ENCODE results near the gene NXF1. TPM values are rescaled to one million over a fixed set of nuclear protein-coding genes. Genes with fewer than 3 reads are reported as not detected.

The NXF1 gene
- total and polyA plus RNA-seq, 2 donors (not counting 1 experiment from before 2014, with no cell fraction given) = 17.2 to 27.8 TPM

DNA sequence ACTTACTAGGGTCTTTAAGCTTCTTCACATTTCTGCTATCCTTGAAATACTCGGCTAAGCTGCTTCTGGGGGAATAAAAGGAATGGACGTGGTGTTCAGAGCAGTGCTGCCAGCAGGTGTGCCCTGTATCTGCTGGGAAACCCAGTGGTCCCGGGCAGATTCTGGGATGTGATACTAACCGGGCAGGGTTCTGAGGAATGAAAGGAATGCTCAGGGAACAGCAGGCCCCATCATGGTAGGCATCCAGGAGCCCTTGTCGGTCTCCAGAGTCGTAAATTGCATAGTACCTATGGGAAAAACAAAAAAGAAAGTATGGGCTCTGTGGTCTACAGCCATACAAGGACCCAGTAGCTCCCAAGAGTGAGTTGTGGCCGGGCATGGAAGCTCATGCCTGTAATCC, 9.0 kb downstream of the NXF1 start:
- no peak overlapping the region for H2AFZ ChIP-seq (ENCODE audit: low read length)
- H3K27ac ChIP-seq (ENCODE audit: insufficient read depth, low read length) = no peak overlapping the region
- peaks cover 35% of the 10 kb centered on the region for H3K36me3 ChIP-seq (ENCODE audit: control insufficient read depth, insufficient read depth, low read length)
- no peak overlapping the region for H3K4me2 ChIP-seq (ENCODE audit: extremely low read depth, insufficient read depth, low read length)
- H3K4me1 ChIP-seq (ENCODE audit: control insufficient read depth, extremely low read depth, insufficient read depth, low read length) = peaks cover 5% of the 10 kb centered on the region
- H4K20me1 ChIP-seq (ENCODE audit: control insufficient read depth, extremely low read depth, insufficient read depth, low read length) = no peaks in the 10 kb centered on the region
- no peaks in the 10 kb centered on the region for H3K9me3 ChIP-seq (ENCODE audit: control insufficient read depth, insufficient read depth, low read depth, low read length)
- no peaks in the 10 kb centered on the region for H3K27me3 ChIP-seq (ENCODE audit: control insufficient read depth, insufficient read depth, low read length)
- H3K9ac ChIP-seq (ENCODE audit: insufficient read depth, low read length) = no peak overlapping the region
- DNase-seq (ENCODE audit: low read depth in 2 of 2) = no peak
- H3K79me2 ChIP-seq (ENCODE audit: control insufficient read depth, insufficient read depth, low read length) = peaks cover 5% of the 10 kb centered on the region
- no peak for TF ChIP-seq EZH2 (IDR thresholded peaks at IDR 0.05; ENCODE audit: low read length, missing control alignments)
- TF ChIP-seq CTCF (conservative IDR thresholded peaks at IDR 0.05 in 1 of 2, IDR thresholded peaks at IDR 0.05 in 1 of 2; ENCODE audit: low read depth in 1 of 2, low read length in 2 of 2) = no peak
- H3K4me3 ChIP-seq (replicated peaks in 1 of 4; ENCODE audit: control extremely low read depth in 1 of 4, insufficient read depth in 1 of 4, low read depth in 3 of 4, low read length in 4 of 4) = no peak overlapping the region

GRCh38 chr11:62794201-62794775, 11.0 kb downstream of the NXF1 start:
- Histone ChIP-seq H3K27me3 (ENCODE audit: control insufficient read depth, insufficient read depth, low read length) (no peaks in the 10 kb centered on the region), H3K4me3 (replicated peaks in 1 of 4; ENCODE audit: control extremely low read depth in 1 of 4, insufficient read depth in 1 of 4, low read depth in 3 of 4, low read length in 4 of 4) (no peak overlapping the region), H3K9me3 (ENCODE audit: control insufficient read depth, insufficient read depth, low read depth, low read length) (no peaks in the 10 kb centered on the region), H3K36me3 (ENCODE audit: control insufficient read depth, insufficient read depth, low read length) (peaks cover 25% of the 10 kb centered on the region), H2AFZ (ENCODE audit: low read length) (no peak overlapping the region), H3K9ac (ENCODE audit: insufficient read depth, low read length) (no peak overlapping the region), H4K20me1 (ENCODE audit: control insufficient read depth, extremely low read depth, insufficient read depth, low read length) (no peaks in the 10 kb centered on the region), H3K4me2 (ENCODE audit: extremely low read depth, insufficient read depth, low read length) (no peak overlapping the region), H3K4me1 (ENCODE audit: control insufficient read depth, extremely low read depth, insufficient read depth, low read length) (peaks cover 12% of the 10 kb centered on the region), H3K79me2 (ENCODE audit: control insufficient read depth, insufficient read depth, low read length) (peaks cover 24% of the 10 kb centered on the region), H3K27ac (ENCODE audit: insufficient read depth, low read length) (no peak overlapping the region)
- peak in 1 of 2 donors; percentile 17 for DNase-seq (ENCODE audit: low read depth in 2 of 2)
- TF ChIP-seq EZH2 (IDR thresholded peaks at IDR 0.05; ENCODE audit: low read length, missing control alignments) = no peak
- no peak for TF ChIP-seq CTCF (conservative IDR thresholded peaks at IDR 0.05 in 1 of 2, IDR thresholded peaks at IDR 0.05 in 1 of 2; ENCODE audit: low read depth in 1 of 2, low read length in 2 of 2)

DNA sequence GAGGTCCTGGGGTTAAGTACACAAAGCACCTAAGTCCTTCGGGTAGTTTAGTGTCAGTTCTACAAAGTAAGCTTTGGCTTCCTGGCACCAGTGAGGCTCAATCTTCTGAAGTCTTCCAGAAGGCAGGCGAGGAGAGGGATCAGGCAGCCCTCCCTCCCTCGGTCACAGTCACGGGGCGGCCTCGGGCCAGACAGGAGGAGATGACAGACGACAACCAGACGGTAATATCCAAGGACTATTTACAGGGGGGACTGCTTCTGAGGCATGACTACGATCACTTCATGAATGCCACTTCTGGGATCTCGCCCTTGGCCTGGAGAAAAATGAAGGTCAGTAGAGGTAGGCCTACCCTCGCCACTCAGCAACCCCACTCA, 13.1 kb downstream of the NXF1 start:
- peak in 1 of 2 donors; percentile 17 for DNase-seq (ENCODE audit: low read depth in 2 of 2)
- Histone ChIP-seq H3K4me1 (ENCODE audit: control insufficient read depth, extremely low read depth, insufficient read depth, low read length) (peaks cover 14% of the 10 kb centered on the region), H3K4me3 (replicated peaks in 1 of 4; ENCODE audit: control extremely low read depth in 1 of 4, insufficient read depth in 1 of 4, low read depth in 3 of 4, low read length in 4 of 4) (peak overlapping the region in 2 of 4 experiments; percentile 46 to 76), H3K27me3 (ENCODE audit: control insufficient read depth, insufficient read depth, low read length) (no peaks in the 10 kb centered on the region), H3K27ac (ENCODE audit: insufficient read depth, low read length) (peak overlapping the region; percentile 85), H3K4me2 (ENCODE audit: extremely low read depth, insufficient read depth, low read length) (peak overlapping the region; percentile 60), H4K20me1 (ENCODE audit: control insufficient read depth, extremely low read depth, insufficient read depth, low read length) (no peaks in the 10 kb centered on the region), H3K36me3 (ENCODE audit: control insufficient read depth, insufficient read depth, low read length) (peaks cover 22% of the 10 kb centered on the region), H3K9ac (ENCODE audit: insufficient read depth, low read length) (no peak overlapping the region), H2AFZ (ENCODE audit: low read length) (no peak overlapping the region), H3K9me3 (ENCODE audit: control insufficient read depth, insufficient read depth, low read depth, low read length) (no peaks in the 10 kb centered on the region), H3K79me2 (ENCODE audit: control insufficient read depth, insufficient read depth, low read length) (peaks cover 39% of the 10 kb centered on the region)
- no peak for TF ChIP-seq EZH2 (IDR thresholded peaks at IDR 0.05; ENCODE audit: low read length, missing control alignments)
- TF ChIP-seq CTCF (conservative IDR thresholded peaks at IDR 0.05 in 1 of 2, IDR thresholded peaks at IDR 0.05 in 1 of 2; ENCODE audit: low read depth in 1 of 2, low read length in 2 of 2) = no peak
